Measurements from ENCODE around the gene EML1.

EML1 gene

GRCh38 chr14:99789581-99789980, 3.6 kb upstream of the EML1 start:
- no peak for DNase-seq (ENCODE audit: low spot score)
- TF ChIP-seq CTCF (IDR thresholded peaks at IDR 0.05; ENCODE audit: borderline replicate concordance, control extremely low read depth, extremely low read depth, insufficient read depth, missing control alignments): no peak
- in situ Hi-C loops (cut with MboI; ENCODE audit: low sequenced_read_pairs, unreplicated experiment): no loop called here

- DNase-seq (ENCODE audit: low spot score): no peak
- in situ Hi-C loops (cut with MboI; ENCODE audit: low sequenced_read_pairs, unreplicated experiment): no loop called here
Measured at GRCh38 chr14:99790201-99790977, 2.8 kb upstream of the EML1 start.

GRCh38 chr14:99790978-99791376, 2.2 kb upstream of the EML1 start:
- DNase-seq (ENCODE audit: low spot score): no peak
- in situ Hi-C loops (cut with MboI; ENCODE audit: low sequenced_read_pairs, unreplicated experiment): no loop called here
- TF ChIP-seq CTCF (IDR thresholded peaks at IDR 0.05; ENCODE audit: borderline replicate concordance, control extremely low read depth, extremely low read depth, insufficient read depth, missing control alignments): no peak

More at GRCh38 chr14:99790201-99790977, 2.8 kb upstream of the EML1 start:
- TF ChIP-seq CTCF (IDR thresholded peaks at IDR 0.05; ENCODE audit: borderline replicate concordance, control extremely low read depth, extremely low read depth, insufficient read depth, missing control alignments): no peak

DNA sequence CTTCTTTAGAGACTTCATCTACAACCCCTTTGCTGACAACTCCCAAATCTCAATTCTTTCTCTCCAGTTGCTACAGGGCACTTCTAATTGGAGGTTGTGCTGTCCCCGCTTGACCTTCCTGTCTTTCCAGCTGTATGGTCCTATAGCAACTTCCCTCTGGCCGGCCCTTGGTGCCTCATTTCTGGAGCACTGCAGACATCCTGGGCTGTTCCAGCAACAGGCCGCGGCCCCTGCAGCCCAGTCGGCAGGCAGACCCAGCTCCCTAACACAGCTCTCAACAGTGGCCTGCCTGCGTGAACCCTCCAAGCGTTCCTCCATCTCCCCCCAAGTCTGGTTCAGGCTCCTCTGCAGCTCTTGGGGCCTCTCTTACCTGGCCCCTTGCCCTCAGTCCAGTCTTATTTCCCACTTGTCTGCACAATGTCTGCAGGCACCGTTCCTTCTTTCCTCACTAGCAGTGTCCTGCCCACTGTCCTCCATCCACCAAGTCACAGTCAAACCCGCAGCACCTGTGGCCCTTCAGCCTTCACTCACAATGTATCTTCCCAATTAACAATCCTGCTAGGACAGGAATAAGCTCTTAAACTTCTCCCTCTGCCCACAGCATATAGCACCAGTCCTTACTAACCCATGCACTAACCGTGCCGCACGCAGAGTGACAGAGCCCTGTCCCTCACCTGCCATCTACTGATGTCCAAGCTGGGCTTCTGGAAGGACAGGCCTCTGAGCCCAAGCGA, 1.6 kb upstream of the EML1 start:
- no peak for DNase-seq (ENCODE audit: low spot score)
- in situ Hi-C loops (cut with MboI; ENCODE audit: low sequenced_read_pairs, unreplicated experiment): no loop called here
- no peak for TF ChIP-seq CTCF (IDR thresholded peaks at IDR 0.05; ENCODE audit: borderline replicate concordance, control extremely low read depth, extremely low read depth, insufficient read depth, missing control alignments)

DNA sequence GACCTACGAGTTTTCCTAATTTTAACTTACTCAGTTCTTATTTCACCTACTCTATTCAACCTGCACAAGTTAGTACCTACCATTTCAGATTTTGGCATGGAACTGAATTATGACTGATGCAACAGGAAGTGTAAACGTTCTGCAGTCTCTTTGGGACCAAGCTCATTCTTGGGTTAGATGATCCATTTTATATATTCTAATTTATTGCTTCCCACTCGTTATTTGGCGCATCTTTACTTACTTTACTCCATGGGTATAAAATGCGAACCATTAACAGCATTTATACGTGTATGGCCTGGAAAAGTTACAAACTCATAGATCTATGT, 1.0 kb upstream of the EML1 start:
- in situ Hi-C loops (cut with MboI; ENCODE audit: low sequenced_read_pairs, unreplicated experiment): no loop called here
- no peak for TF ChIP-seq CTCF (IDR thresholded peaks at IDR 0.05; ENCODE audit: borderline replicate concordance, control extremely low read depth, extremely low read depth, insufficient read depth, missing control alignments)
- no peak for DNase-seq (ENCODE audit: low spot score)

DNA sequence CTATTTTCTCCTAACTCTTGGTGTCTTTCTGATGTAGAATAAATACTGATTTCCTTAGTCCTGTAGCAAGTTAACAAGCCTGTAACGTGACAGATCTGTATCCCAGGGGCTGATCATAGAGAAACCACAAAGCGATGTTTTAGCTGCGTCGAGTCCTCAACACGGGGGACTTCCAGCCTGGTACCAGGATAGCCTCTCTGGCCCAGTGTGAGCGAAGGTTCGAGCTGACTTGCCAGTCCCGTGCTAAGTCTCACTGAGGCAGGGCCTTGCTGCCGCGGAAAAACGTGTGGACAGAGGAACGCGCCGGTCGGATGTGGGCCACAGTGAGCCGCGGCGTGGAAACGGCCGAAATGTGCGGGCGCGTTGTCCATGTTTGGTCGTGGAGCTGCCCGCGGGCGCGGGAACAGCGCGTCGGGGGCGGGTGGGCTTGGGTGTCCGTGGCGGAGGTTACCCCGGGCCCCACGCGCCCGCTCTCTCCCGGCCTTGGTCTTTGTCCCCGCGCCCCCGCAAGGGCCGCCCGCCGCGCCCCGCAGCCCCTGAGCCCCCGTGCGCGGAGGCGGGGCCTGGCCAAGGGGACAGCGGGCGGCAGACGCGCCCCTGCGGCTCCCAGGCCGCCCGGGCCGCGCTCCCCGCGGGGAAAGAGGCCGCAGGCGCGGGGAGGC, 531 bp upstream of the EML1 start:
- no peak for DNase-seq (ENCODE audit: low spot score)
- in situ Hi-C loops (cut with MboI; ENCODE audit: low sequenced_read_pairs, unreplicated experiment): no loop called here
- TF ChIP-seq CTCF (IDR thresholded peaks at IDR 0.05; ENCODE audit: borderline replicate concordance, control extremely low read depth, extremely low read depth, insufficient read depth, missing control alignments): no peak
